GM10847 (cell line): ENCODE measurements around the gene EPX.

Experiments
- POLR2A ChIP-seq: IDR thresholded peaks from 2 replicates; pipeline ENCODE4 v1.6.1; 2011; ENCODE audit not compliant: insufficient read length; ENCODE audit errors: extremely low read depth

Gene EPX

GRCh38 chr17:58174871-58175270, 17.7 kb upstream of the EPX start:
- no peak for TF ChIP-seq POLR2A

DNA sequence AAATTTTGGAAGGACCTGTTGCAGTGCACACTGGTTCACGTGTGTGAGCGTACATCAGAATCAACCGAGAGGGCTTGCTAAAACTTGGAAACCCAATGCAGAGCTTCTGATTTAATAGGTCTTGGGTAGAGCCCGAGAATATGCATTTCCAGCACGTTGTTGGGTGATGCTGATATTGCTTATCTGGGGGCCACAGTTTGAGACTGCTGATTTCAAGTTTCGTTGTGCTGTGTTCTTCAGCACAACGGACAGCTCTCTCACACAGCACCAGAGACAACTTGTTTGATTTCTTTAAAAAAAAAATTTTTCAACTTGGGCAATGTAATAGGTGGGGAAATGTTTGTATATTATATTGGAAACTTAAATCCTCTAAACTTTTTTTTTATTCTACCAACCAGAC, 16.3 kb upstream of the EPX start:
- no peak for TF ChIP-seq POLR2A

- no peak for TF ChIP-seq POLR2A
Observed at GRCh38 chr17:58181796-58182195, 10.7 kb upstream of the EPX start.

GRCh38 chr17:58183514-58183913, 9.0 kb upstream of the EPX start:
- no peak for TF ChIP-seq POLR2A

GRCh38 chr17:58184308-58184985, 8.1 kb upstream of the EPX start:
- no peak for TF ChIP-seq POLR2A

GRCh38 chr17:58184986-58185761, 7.4 kb upstream of the EPX start:
- TF ChIP-seq POLR2A: no peak

- TF ChIP-seq POLR2A: no peak
Observed at GRCh38 chr17:58186591-58186990, 5.9 kb upstream of the EPX start.

DNA sequence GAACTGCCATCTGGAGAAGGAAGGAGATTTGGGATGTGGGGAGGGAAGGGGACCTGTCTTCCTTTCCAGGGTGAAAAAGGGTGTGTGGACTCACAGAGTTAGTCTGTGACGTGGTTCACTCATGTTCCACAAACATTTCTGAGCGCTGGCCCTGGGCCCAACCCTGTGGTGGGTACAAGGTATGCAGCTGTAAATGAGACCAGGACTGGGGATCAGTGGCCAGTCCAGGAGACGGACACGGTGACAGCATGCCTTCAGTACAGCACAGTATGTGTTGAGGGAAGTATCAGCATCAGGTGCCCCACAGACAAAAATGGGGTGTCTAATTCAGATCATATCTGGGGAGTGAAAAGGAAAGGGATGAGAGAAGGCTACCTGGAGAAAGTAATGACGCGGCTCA, 5.5 kb upstream of the EPX start:
- no peak for TF ChIP-seq POLR2A

GRCh38 chr17:58187675-58188074, 4.9 kb upstream of the EPX start:
- TF ChIP-seq POLR2A: no peak

- no peak for TF ChIP-seq POLR2A
Observed at GRCh38 chr17:58189436-58190146, 2.9 kb upstream of the EPX start.

GRCh38 chr17:58191241-58191896, 1.2 kb upstream of the EPX start:
- no peak for TF ChIP-seq POLR2A

- no peak for TF ChIP-seq POLR2A
Observed at GRCh38 chr17:58193641-58194255, 1.2 kb downstream of the EPX start.

DNA sequence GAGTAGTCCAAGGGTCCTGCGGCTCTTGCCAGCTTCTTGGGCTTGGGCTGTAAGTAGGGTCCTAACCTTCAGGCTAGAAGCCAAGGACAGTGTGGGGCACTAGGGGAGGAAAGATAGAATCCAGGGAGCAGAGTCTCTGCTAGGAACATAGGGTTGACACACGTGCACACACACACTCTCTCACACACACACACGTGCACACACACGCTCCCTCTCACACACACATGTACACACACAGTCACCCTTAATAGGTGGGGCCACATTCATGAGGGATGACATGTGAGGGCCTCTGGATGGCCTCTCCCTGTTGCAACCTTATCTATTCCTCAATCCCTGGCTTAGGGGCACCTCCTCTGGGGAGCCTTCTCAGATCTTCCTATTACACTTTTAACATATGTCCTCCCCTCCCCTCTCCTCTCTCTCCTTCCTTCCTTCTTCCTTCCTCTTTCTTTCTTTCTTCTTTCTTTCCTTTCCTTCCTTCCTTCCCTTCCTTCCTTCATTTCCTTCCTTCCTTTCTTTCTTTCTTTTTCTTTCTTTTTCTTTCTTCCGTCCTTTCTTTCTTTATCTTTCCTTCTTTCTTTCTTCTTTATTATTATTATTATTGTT, 3.1 kb downstream of the EPX start:
- no peak for TF ChIP-seq POLR2A

GRCh38 chr17:58196610-58197009, 4.1 kb downstream of the EPX start:
- TF ChIP-seq POLR2A: no peak
